ENCODE measurements around the gene SMC3. TPM values are rescaled to one million over a fixed set of nuclear protein-coding genes. Genes with fewer than 3 reads are reported as not detected.

The SMC3 gene
- total and polyA plus RNA-seq, 2 of the 13 experiments (the other 11 are each of a cell fraction or from before 2014, with no cell fraction given), result 11.7 to 48.0 TPM

- TF ChIP-seq ZNF574 (CRISPR knock-in tag; IDR thresholded peaks at IDR 0.05) (no peak), ZNF580 (CRISPR knock-in tag; IDR thresholded peaks at IDR 0.05; ENCODE audit: borderline replicate concordance, low read depth) (no peak), RBFOX2 (IDR thresholded peaks at IDR 0.05; ENCODE audit: low read depth, low read length) (peak; percentile 64), CAMTA2 (CRISPR knock-in tag; IDR thresholded peaks at IDR 0.05; ENCODE audit: borderline replicate concordance) (no peak), KDM4B (CRISPR knock-in tag; IDR thresholded peaks at IDR 0.05) (no peak), ZNF878 (CRISPR knock-in tag; IDR thresholded peaks at IDR 0.05) (no peak), ZNF639 (CRISPR knock-in tag; conservative IDR thresholded peaks at IDR 0.05) (no peak), E2F2 (CRISPR knock-in tag; IDR thresholded peaks at IDR 0.05; ENCODE audit: borderline replicate concordance) (no peak), KDM5B (CRISPR knock-in tag; IDR thresholded peaks at IDR 0.05; ENCODE audit: borderline replicate concordance) (no peak), ZNF513 (CRISPR knock-in tag; conservative IDR thresholded peaks at IDR 0.05) (no peak), ZNF547 (CRISPR knock-in tag; IDR thresholded peaks at IDR 0.05) (no peak), NFE2 (CRISPR knock-in tag; IDR thresholded peaks at IDR 0.05) (no peak), JUND (CRISPR knock-in tag; IDR thresholded peaks at IDR 0.05) (no peak), LRRFIP1 (CRISPR knock-in tag; conservative IDR thresholded peaks at IDR 0.05) (no peak), HHEX (CRISPR knock-in tag; IDR thresholded peaks at IDR 0.05) (no peak), ZNF850 (CRISPR knock-in tag; conservative IDR thresholded peaks at IDR 0.05) (0 out of 2 replicates have a peak, but pooled peaks have one; percentile 79), SATB2 (CRISPR knock-in tag; IDR thresholded peaks at IDR 0.05) (no peak), HINFP (CRISPR knock-in tag; IDR thresholded peaks at IDR 0.05; ENCODE audit: low read depth) (no peak), SAP130 (CRISPR knock-in tag; IDR thresholded peaks at IDR 0.05; ENCODE audit: low read depth) (peak; percentile 61)
Measured at GRCh38 chr10:110568055-110568735, 700 bp downstream of the SMC3 start (continued).
